ENCODE results near the gene LTC4S. TPM values are rescaled to one million over a fixed set of nuclear protein-coding genes. Genes with fewer than 3 reads are reported as not detected.

Gene LTC4S
- total RNA-seq, 2 experiments from 2014 or later = 0.44 to 4.5 TPM

- intact Hi-C loops (cut with micrococcal nuclease; ENCODE audit: unreplicated experiment) = no loop called here
- Histone ChIP-seq H3K9me2 (ENCODE audit: insufficient read depth, low read length) (no peaks in the 10 kb centered on the region), H3K36me3 (ENCODE audit: insufficient read depth, low read length) (peaks cover 22% of the 10 kb centered on the region; the same call in 1 of the 2 replicates), H3K4me2 (ENCODE audit: low read length) (no peak overlapping the region), H3K27ac (ENCODE audit: low read depth, low read length, poor library complexity, severe bottlenecking) (no peak overlapping the region), H3K4me1 (ENCODE audit: insufficient read depth, low read length, poor library complexity, severe bottlenecking) (no peaks in the 10 kb centered on the region), H3K4me3 (ENCODE audit: low read depth, low read length, poor library complexity, severe bottlenecking) (no peak overlapping the region), H2AFZ (ENCODE audit: low read length) (no peak overlapping the region), H4K20me1 (ENCODE audit: insufficient read depth, low read length) (no peaks in the 10 kb centered on the region), H3K9me3 (ENCODE audit: low read length) (no peaks in the 10 kb centered on the region), H3K79me2 (ENCODE audit: insufficient read depth, low read depth, low read length) (no peaks in the 10 kb centered on the region)
- ChIA-PET POLR2A (interaction anchor here (0.6 kb wide), 1 partner anchor 15 kb away, joined by 5 read pairs; no protein-coding TSS in a partner anchor), CTCF (ENCODE audit: unreplicated experiment) (no interaction called here)
- DNase-seq (ENCODE audit: low spot score) = no peak
- BruUV-seq (replicated peaks) = no TSS peak
- no peak for TF ChIP-seq EZH2phosphoT487 (IDR thresholded peaks at IDR 0.05; ENCODE audit: borderline replicate concordance, low read depth, low read length)
- TF ChIP-seq, protein P1, sequence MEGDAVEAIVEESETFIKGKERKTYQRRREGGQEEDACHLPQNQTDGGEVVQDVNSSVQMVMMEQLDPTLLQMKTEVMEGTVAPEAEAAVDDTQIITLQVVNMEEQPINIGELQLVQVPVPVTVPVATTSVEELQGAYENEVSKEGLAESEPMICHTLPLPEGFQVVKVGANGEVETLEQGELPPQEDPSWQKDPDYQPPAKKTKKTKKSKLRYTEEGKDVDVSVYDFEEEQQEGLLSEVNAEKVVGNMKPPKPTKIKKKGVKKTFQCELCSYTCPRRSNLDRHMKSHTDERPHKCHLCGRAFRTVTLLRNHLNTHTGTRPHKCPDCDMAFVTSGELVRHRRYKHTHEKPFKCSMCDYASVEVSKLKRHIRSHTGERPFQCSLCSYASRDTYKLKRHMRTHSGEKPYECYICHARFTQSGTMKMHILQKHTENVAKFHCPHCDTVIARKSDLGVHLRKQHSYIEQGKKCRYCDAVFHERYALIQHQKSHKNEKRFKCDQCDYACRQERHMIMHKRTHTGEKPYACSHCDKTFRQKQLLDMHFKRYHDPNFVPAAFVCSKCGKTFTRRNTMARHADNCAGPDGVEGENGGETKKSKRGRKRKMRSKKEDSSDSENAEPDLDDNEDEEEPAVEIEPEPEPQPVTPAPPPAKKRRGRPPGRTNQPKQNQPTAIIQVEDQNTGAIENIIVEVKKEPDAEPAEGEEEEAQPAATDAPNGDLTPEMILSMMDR (conservative IDR thresholded peaks at IDR 0.05; ENCODE audit: low read length) = no peak
Measured at GRCh38 chr5:179781846-179782245, 11.9 kb upstream of the LTC4S start.

GRCh38 chr5:179783128-179783527, 10.7 kb upstream of the LTC4S start:
- Histone ChIP-seq H2AFZ (ENCODE audit: low read length) (no peak overlapping the region), H3K79me2 (ENCODE audit: insufficient read depth, low read depth, low read length) (no peaks in the 10 kb centered on the region), H3K4me3 (ENCODE audit: low read depth, low read length, poor library complexity, severe bottlenecking) (no peak overlapping the region), H3K4me2 (ENCODE audit: low read length) (no peak overlapping the region), H3K4me1 (ENCODE audit: insufficient read depth, low read length, poor library complexity, severe bottlenecking) (peaks cover 2% of the 10 kb centered on the region), H3K9me3 (ENCODE audit: low read length) (no peaks in the 10 kb centered on the region), H3K27ac (ENCODE audit: low read depth, low read length, poor library complexity, severe bottlenecking) (no peak overlapping the region), H4K20me1 (ENCODE audit: insufficient read depth, low read length) (no peaks in the 10 kb centered on the region), H3K9me2 (ENCODE audit: insufficient read depth, low read length) (no peaks in the 10 kb centered on the region), H3K36me3 (ENCODE audit: insufficient read depth, low read length) (peaks cover 16% of the 10 kb centered on the region; the same call in 1 of the 2 replicates)
- intact Hi-C loops (cut with micrococcal nuclease; ENCODE audit: unreplicated experiment) = no loop called here
- no TSS peak for BruUV-seq (replicated peaks)
- CTCF ChIA-PET (ENCODE audit: unreplicated experiment) = no interaction called here
- POLR2A ChIA-PET = interaction anchor here (0.7 kb wide), 1 partner anchor 622 kb away, joined by 7 read pairs; no protein-coding TSS in a partner anchor
- no peak for DNase-seq (ENCODE audit: low spot score)
- no peak for TF ChIP-seq EZH2phosphoT487 (IDR thresholded peaks at IDR 0.05; ENCODE audit: borderline replicate concordance, low read depth, low read length)
- TF ChIP-seq, protein P1 (conservative IDR thresholded peaks at IDR 0.05; ENCODE audit: low read length) = no peak

- H3K9me2 ChIP-seq (ENCODE audit: insufficient read depth, low read length) = no peaks in the 10 kb centered on the region
- CTCF ChIA-PET (ENCODE audit: unreplicated experiment) = no interaction called here
- no peak overlapping the region for H3K27ac ChIP-seq (ENCODE audit: low read depth, low read length, poor library complexity, severe bottlenecking)
- no peak overlapping the region for H2AFZ ChIP-seq (ENCODE audit: low read length)
- DNase-seq (ENCODE audit: low spot score) = no peak
- H3K9me3 ChIP-seq (ENCODE audit: low read length) = no peaks in the 10 kb centered on the region
- H3K79me2 ChIP-seq (ENCODE audit: insufficient read depth, low read depth, low read length) = no peaks in the 10 kb centered on the region
- TF ChIP-seq, protein P1 (conservative IDR thresholded peaks at IDR 0.05; ENCODE audit: low read length) = no peak
- no peak for TF ChIP-seq EZH2phosphoT487 (IDR thresholded peaks at IDR 0.05; ENCODE audit: borderline replicate concordance, low read depth, low read length)
- POLR2A ChIA-PET = no interaction called here
- no peak overlapping the region for H3K4me3 ChIP-seq (ENCODE audit: low read depth, low read length, poor library complexity, severe bottlenecking)
- H3K4me1 ChIP-seq (ENCODE audit: insufficient read depth, low read length, poor library complexity, severe bottlenecking) = peaks cover 16% of the 10 kb centered on the region
- no peaks in the 10 kb centered on the region for H4K20me1 ChIP-seq (ENCODE audit: insufficient read depth, low read length)
- no peak overlapping the region for H3K4me2 ChIP-seq (ENCODE audit: low read length)
- no peaks in the 10 kb centered on the region for H3K36me3 ChIP-seq (ENCODE audit: insufficient read depth, low read length)
- intact Hi-C loops (cut with micrococcal nuclease; ENCODE audit: unreplicated experiment) = no loop called here
- BruUV-seq (replicated peaks) = no TSS peak
Measured at GRCh38 chr5:179786861-179787260, 6.9 kb upstream of the LTC4S start.
